Activated CD8-positive, alpha-beta T cell treated with anti-CD3 and anti-CD28 coated beads for 36 hours (primary cell): ENCODE results near the gene TOP1. TPM values are rescaled to one million over a fixed set of nuclear protein-coding genes. Genes with fewer than 3 reads are reported as not detected.

Experiments used
- ATAC-seq: fragments of 200-7000 bp; cut with Tn5 transposase; one replicate; pipeline ENCODE4 v1.10.0; 2021; ENCODE audit warnings: mild to moderate bottlenecking, moderate library complexity
- CTCF ChIA-PET: fragments of 350-600 bp; sonication (Branson Sonifier 250); formaldehyde crosslinking; loops from one replicate; lab custom pipeline; 2021; ENCODE audit warnings: antibody characterized with exemption; lab: Charles Lee
- POLR2A ChIA-PET: fragments of 350-600 bp; sonication (Branson Sonifier 250); formaldehyde crosslinking; loops from one replicate; lab custom pipeline; 2021; ENCODE audit warnings: antibody characterized with exemption; lab: Charles Lee
- DNase-seq: peaks from one replicate; pipeline ENCODE4 v3.0.0-alpha.2; 2020
- H3K27ac Mint-ChIP-seq: one replicate; pipeline ENCODE4 v1.8.0; 2021; ENCODE audit warnings: mild to moderate bottlenecking, mixed read lengths
- H3K27me3 Mint-ChIP-seq: one replicate; pipeline ENCODE4 v1.8.0; 2021; ENCODE audit warnings: mixed read lengths
- H3K36me3 Mint-ChIP-seq: one replicate; pipeline ENCODE4 v1.8.0; 2021; ENCODE audit warnings: low read depth, mixed read lengths
- H3K4me1 Mint-ChIP-seq: one replicate; pipeline ENCODE4 v1.8.0; 2021; ENCODE audit warnings: low read depth, mixed read lengths
- H3K4me3 Mint-ChIP-seq: one replicate; pipeline ENCODE4 v1.8.0; 2021; ENCODE audit warnings: mild to moderate bottlenecking, moderate library complexity, mixed read lengths
- H3K9me3 Mint-ChIP-seq: one replicate; pipeline ENCODE4 v1.8.0; 2021; ENCODE audit warnings: mixed read lengths
- CTCF ChIP-seq: fragments of 200-600 bp; IDR thresholded peaks from one replicate; pipeline ENCODE4 v1.8.0; 2022; ENCODE audit warnings: antibody characterized with exemption, mild to moderate bottlenecking
- intact Hi-C: fragments of 100-400 bp; cut with micrococcal nuclease; formaldehyde crosslinking; loops from one replicate; pipeline ENCODE4 v1.10.0; 2022
- total RNA-seq, 2 experiments: library from RNA; stranded (reverse); gene quantifications; one replicate each; pipeline ENCODE4 v1.2.3, GENCODE V29; 2021

Gene TOP1
- total RNA-seq, 2 experiments from 2014 or later: 81.0 to 81.1 TPM

- ChIA-PET POLR2A (interaction anchor here (1.0 kb wide), 1 partner anchor 103 kb away, joined by 3 read pairs; no protein-coding TSS in a partner anchor), CTCF (interaction anchor here (0.9 to 1.1 kb wide), 2 partner anchors 16 to 99 kb away, joined by 3 read pairs; no protein-coding TSS in a partner anchor)
- Mint-ChIP-seq H3K9me3 (no peaks in the 10 kb centered on the region), H3K27me3 (no peaks in the 10 kb centered on the region), H3K36me3 (peaks cover 40% of the 10 kb centered on the region), H3K27ac (no peak overlapping the region), H3K4me1 (peaks cover 13% of the 10 kb centered on the region), H3K4me3 (no peak overlapping the region)
- intact Hi-C loops: no loop called here
- ATAC-seq (no peak), DNase-seq (no peak)
- TF ChIP-seq CTCF: no peak
These were observed 60.9 kb downstream of the TOP1 start for GRCh38 chr20:41089555-41089954.

DNA sequence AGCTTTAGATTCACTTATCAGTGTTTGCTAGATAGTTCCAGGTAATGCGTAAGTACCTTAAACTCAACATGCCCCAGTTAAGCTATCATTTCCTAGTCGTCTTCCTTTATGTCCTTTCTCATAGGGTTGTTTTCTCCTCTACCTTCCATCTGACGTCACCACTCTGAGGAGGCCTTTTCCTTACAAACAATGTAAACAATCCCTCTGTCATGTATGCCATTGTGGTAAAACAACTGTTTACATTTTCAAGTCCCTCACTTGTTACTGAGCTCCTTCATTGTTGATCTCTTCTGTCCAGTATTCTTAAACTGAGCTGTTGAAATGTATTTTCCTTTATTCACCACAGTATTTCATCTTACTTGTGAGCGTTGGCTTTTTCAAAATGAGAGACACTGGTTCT lies 63.3 kb downstream of the TOP1 start:
- peaks cover 39% of the 10 kb centered on the region for H3K36me3 Mint-ChIP-seq
- intact Hi-C loops: no loop called here
- peak overlapping the region; percentile 9 for H3K27ac Mint-ChIP-seq
- H3K4me3 Mint-ChIP-seq: no peak overlapping the region
- ChIA-PET CTCF (interaction anchor here (1.3 to 12.6 kb wide), 3 partner anchors 105 to 129 kb away, joined by 5 to 304 read pairs (median 10); no protein-coding TSS in a partner anchor), POLR2A (interaction anchor here (0.7 kb wide), 1 partner anchor 16 kb away, joined by 4 read pairs; no protein-coding TSS in a partner anchor)
- ATAC-seq: no peak
- H3K9me3 Mint-ChIP-seq: no peaks in the 10 kb centered on the region
- peaks cover 4% of the 10 kb centered on the region for H3K4me1 Mint-ChIP-seq
- no peaks in the 10 kb centered on the region for H3K27me3 Mint-ChIP-seq
- no peak for DNase-seq
- TF ChIP-seq CTCF: no peak

DNA sequence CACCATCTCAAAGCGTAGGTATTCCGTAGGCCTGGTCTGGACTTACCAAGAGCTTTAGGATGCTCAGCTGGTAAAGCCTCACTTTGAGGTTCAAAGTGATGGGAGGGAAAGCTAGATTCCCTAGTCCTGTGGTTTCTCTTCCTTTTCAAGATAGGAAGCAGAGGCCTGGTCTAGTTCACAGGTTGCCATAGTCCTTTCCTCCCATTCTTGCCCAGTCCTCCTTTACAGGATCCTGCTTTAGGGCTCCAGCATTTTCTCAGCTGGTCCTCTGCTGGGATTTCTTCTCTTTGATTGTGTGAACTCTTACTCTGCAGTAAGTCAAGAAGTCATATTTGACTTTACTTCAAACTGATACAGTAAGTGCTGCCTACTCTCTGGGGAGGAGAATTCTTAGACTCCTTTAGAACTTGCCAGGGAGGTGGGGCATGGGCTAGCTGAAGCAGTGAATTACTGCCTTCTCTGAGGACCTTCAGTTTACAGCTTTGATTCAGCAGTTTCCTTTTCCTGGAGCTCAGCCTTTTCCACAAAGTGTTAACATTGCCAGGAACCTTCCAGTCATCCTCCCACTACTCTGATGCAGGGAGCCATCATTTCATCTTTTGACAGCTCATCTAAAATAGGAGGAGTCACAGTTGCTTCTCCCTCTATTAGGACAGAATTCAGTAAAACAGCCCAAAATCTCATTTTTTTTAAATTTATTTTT lies 65.9 kb downstream of the TOP1 start:
- peaks cover 2% of the 10 kb centered on the region for H3K4me1 Mint-ChIP-seq
- no peak for DNase-seq
- no peaks in the 10 kb centered on the region for H3K27me3 Mint-ChIP-seq
- no peak for TF ChIP-seq CTCF
- CTCF ChIA-PET: interaction anchor here (0.7 to 12.6 kb wide), 39 partner anchors 9 to 246 kb away, joined by 3 to 304 read pairs (median 5); partner anchors contain the start of genes LPIN3 and TOP1
- H3K36me3 Mint-ChIP-seq: peaks cover 41% of the 10 kb centered on the region
- H3K9me3 Mint-ChIP-seq: no peaks in the 10 kb centered on the region
- intact Hi-C loops: loop anchor here (1.0 to 5.0 kb wide), 2 partner anchors 102 to 126 kb away; no protein-coding TSS in a partner anchor
- H3K4me3 Mint-ChIP-seq: no peak overlapping the region
- peak overlapping the region; percentile 55 for H3K27ac Mint-ChIP-seq
- POLR2A ChIA-PET: interaction anchor here (0.8 kb wide), 1 partner anchor 147 kb away, joined by 3 read pairs; no protein-coding TSS in a partner anchor
- ATAC-seq: peak; percentile 34

GRCh38 chr20:41095110-41095969 lies 66.7 kb downstream of the TOP1 start:
- H3K27ac Mint-ChIP-seq: no peak overlapping the region
- intact Hi-C loops: loop anchor here (1.0 to 5.0 kb wide), 2 partner anchors 103 to 127 kb away; no protein-coding TSS in a partner anchor
- TF ChIP-seq CTCF: peak; percentile 97
- ATAC-seq (peak; percentile 73), DNase-seq (peak; percentile 70)
- ChIA-PET POLR2A (interaction anchor here (0.8 to 0.9 kb wide), 3 partner anchors 60 to 146 kb away, joined by 3 to 5 read pairs (median 3); no protein-coding TSS in a partner anchor), CTCF (interaction anchor here (0.8 to 12.6 kb wide), 44 partner anchors 9 to 245 kb away, joined by 3 to 304 read pairs (median 4); partner anchors contain the start of gene LPIN3)
- H3K9me3 Mint-ChIP-seq: no peaks in the 10 kb centered on the region
- H3K36me3 Mint-ChIP-seq: peaks cover 46% of the 10 kb centered on the region
- peaks cover 2% of the 10 kb centered on the region for H3K4me1 Mint-ChIP-seq
- no peak overlapping the region for H3K4me3 Mint-ChIP-seq
- no peaks in the 10 kb centered on the region for H3K27me3 Mint-ChIP-seq
